Measurements from ENCODE around the gene MIER2. TPM values are rescaled to one million over a fixed set of nuclear protein-coding genes. Genes with fewer than 3 reads are reported as not detected.
"Not testable (repeated sequence)": the region's sequence is repeated elsewhere in the genome, so short reads cannot be mapped to it uniquely, and the experiment has no call there.

MIER2 gene
- polyA plus RNA-seq, 1 donor from 2014 or later, result 16.0 TPM

DNA sequence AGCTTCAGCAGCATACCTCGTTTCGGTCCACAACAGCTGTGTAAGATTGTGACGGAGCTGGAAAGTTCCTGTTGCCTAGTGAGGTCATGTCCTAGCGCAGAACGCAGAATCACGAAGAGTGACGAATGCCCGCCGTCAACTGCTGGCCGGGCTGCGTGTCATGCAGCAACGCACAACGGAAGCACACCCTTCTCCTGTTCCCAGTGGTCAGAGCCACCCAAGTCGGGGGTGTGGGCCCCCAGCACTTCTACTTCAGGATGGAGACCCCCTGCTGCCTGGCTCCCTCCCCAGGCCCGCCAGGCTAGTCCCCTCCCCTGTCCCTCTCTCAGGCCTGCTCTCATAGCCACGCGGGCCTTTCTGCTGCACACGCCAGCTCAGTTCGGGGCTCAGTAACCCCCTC lies 38.4 kb upstream of the MIER2 start:
- no peaks in the 10 kb centered on the region for H3K9me3 ChIP-seq (ENCODE audit: low read length)
- H4K20me1 ChIP-seq (ENCODE audit: insufficient read depth), result no peaks in the 10 kb centered on the region
- no peak overlapping the region for H3K27ac ChIP-seq (ENCODE audit: low read length)
- no peaks in the 10 kb centered on the region for H3K36me3 ChIP-seq (ENCODE audit: insufficient read depth, low read length)
- H3K9ac ChIP-seq (ENCODE audit: low read length), result no peak overlapping the region
- H3K9me2 ChIP-seq (ENCODE audit: insufficient read depth, low read length), result no peaks in the 10 kb centered on the region
- H3K27me3 ChIP-seq (ENCODE audit: insufficient read depth, low read depth, low read length), result no peaks in the 10 kb centered on the region
- H3K79me2 ChIP-seq (replicated peaks; ENCODE audit: insufficient read depth, low read length), result no peaks in the 10 kb centered on the region
- H3F3A ChIP-seq (ENCODE audit: insufficient read depth, low read length, poor library complexity, severe bottlenecking), result no peaks in the 10 kb centered on the region
- TF ChIP-seq EZH2 (IDR thresholded peaks at IDR 0.05; ENCODE audit: borderline replicate concordance, insufficient read depth, low read length, poor library complexity, severe bottlenecking) (no peak), CTCF (IDR thresholded peaks at IDR 0.05; ENCODE audit: poor library complexity, severe bottlenecking) (no peak), MXI1 (conservative IDR thresholded peaks at IDR 0.05; ENCODE audit: poor library complexity, severe bottlenecking) (no peak), EP300 (conservative IDR thresholded peaks at IDR 0.05; ENCODE audit: poor library complexity, severe bottlenecking) (no peak), SMC3 (conservative IDR thresholded peaks at IDR 0.05; ENCODE audit: poor library complexity) (no peak), TAF1 (IDR thresholded peaks at IDR 0.05; ENCODE audit: low read depth) (no peak), RAD21 (conservative IDR thresholded peaks at IDR 0.05) (no peak), POLR2AphosphoS5 (IDR thresholded peaks at IDR 0.05) (no peak)
- TF ChIP-seq, protein P1, sequence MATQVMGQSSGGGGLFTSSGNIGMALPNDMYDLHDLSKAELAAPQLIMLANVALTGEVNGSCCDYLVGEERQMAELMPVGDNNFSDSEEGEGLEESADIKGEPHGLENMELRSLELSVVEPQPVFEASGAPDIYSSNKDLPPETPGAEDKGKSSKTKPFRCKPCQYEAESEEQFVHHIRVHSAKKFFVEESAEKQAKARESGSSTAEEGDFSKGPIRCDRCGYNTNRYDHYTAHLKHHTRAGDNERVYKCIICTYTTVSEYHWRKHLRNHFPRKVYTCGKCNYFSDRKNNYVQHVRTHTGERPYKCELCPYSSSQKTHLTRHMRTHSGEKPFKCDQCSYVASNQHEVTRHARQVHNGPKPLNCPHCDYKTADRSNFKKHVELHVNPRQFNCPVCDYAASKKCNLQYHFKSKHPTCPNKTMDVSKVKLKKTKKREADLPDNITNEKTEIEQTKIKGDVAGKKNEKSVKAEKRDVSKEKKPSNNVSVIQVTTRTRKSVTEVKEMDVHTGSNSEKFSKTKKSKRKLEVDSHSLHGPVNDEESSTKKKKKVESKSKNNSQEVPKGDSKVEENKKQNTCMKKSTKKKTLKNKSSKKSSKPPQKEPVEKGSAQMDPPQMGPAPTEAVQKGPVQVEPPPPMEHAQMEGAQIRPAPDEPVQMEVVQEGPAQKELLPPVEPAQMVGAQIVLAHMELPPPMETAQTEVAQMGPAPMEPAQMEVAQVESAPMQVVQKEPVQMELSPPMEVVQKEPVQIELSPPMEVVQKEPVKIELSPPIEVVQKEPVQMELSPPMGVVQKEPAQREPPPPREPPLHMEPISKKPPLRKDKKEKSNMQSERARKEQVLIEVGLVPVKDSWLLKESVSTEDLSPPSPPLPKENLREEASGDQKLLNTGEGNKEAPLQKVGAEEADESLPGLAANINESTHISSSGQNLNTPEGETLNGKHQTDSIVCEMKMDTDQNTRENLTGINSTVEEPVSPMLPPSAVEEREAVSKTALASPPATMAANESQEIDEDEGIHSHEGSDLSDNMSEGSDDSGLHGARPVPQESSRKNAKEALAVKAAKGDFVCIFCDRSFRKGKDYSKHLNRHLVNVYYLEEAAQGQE (IDR thresholded peaks at IDR 0.05; ENCODE audit: borderline replicate concordance), result no peak
- no peak overlapping the region for H2AFZ ChIP-seq (ENCODE audit: low read depth, low read length)
- no peak overlapping the region for H3K4me3 ChIP-seq (ENCODE audit: low read length)
- H3K4me2 ChIP-seq (ENCODE audit: low read length), result no peak overlapping the region

DNA sequence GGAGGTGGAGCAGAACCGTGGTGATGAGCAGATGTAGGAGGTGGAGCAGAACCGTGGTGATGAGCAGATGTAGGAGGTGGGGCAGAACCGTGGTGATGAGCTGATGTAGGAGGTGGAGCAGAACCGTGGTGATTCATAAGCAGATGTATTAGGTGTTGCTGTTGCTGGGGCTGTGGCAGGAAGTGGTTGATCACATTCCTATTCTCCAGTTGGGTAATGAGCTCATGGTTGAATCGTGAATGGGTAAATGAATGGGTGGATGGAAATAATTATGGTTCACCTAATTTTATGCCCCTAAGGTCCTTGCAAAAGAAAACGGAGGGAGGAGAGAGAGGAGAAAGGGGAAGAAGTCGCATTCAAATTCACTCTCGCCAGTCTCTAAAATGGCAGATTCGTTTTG lies 38.0 kb upstream of the MIER2 start:
- not testable (repeated sequence) for H3K4me3 ChIP-seq (ENCODE audit: low read length); H3K9ac ChIP-seq (ENCODE audit: low read length); H3K27me3 ChIP-seq (ENCODE audit: insufficient read depth, low read depth, low read length); H3K9me2 ChIP-seq (ENCODE audit: insufficient read depth, low read length); H3F3A ChIP-seq (ENCODE audit: insufficient read depth, low read length, poor library complexity, severe bottlenecking); H3K9me3 ChIP-seq (ENCODE audit: low read length); H3K36me3 ChIP-seq (ENCODE audit: insufficient read depth, low read length); H3K4me2 ChIP-seq (ENCODE audit: low read length); H4K20me1 ChIP-seq (ENCODE audit: insufficient read depth); H2AFZ ChIP-seq (ENCODE audit: low read depth, low read length); H3K79me2 ChIP-seq (replicated peaks; ENCODE audit: insufficient read depth, low read length); H3K27ac ChIP-seq (ENCODE audit: low read length)

DNA sequence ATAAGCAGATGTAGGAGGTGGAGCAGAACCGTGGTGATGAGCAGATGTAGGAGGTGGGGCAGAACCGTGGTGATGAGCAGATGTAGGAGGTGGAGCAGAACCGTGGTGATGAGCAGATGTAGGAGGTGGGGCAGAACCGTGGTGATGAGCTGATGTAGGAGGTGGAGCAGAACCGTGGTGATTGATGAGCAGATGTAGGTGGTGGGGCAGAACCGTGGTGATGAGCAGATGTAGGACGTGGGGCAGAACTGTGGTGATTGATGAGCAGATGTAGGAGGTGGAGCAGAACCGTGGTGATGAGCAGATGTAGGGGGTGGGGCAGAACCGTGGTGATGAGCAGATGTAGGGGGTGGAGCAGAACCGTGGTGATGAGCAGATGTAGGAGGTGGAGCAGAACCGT lies 37.3 kb upstream of the MIER2 start:
- H3K27ac ChIP-seq (ENCODE audit: low read length); H2AFZ ChIP-seq (ENCODE audit: low read depth, low read length); H3K9ac ChIP-seq (ENCODE audit: low read length); H4K20me1 ChIP-seq (ENCODE audit: insufficient read depth); H3K36me3 ChIP-seq (ENCODE audit: insufficient read depth, low read length); H3K27me3 ChIP-seq (ENCODE audit: insufficient read depth, low read depth, low read length); H3K79me2 ChIP-seq (replicated peaks; ENCODE audit: insufficient read depth, low read length); H3K9me3 ChIP-seq (ENCODE audit: low read length); H3K9me2 ChIP-seq (ENCODE audit: insufficient read depth, low read length); H3F3A ChIP-seq (ENCODE audit: insufficient read depth, low read length, poor library complexity, severe bottlenecking); H3K4me3 ChIP-seq (ENCODE audit: low read length); H3K4me2 ChIP-seq (ENCODE audit: low read length): not testable (repeated sequence)

DNA sequence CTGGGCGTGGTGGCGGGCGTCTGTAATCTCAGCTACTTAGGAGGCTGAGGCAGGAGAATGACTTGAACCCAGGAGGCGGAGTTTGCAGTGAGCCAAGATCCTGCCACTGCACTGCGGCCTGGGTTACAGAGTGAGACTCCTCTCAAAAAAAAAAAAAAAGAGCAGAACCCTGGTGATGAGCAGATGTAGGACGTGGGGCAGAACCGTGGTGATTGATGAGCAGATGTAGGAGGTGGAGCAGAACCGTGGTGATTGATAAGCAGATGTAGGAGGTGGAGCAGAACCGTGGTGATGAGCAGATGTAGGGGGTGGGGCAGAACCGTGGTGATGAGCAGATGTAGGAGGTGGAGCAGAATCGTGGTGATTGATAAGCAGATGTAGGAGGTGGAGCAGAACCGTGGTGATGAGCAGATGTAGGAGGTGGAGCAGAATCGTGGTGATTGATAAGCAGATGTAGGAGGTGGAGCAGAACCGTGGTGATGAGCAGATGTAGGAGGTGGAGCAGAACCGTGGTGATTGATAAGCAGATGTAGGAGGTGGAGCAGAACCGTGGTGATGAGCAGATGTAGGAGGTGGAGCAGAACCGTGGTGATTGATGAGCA lies 36.1 kb upstream of the MIER2 start:
- H3K9me3 ChIP-seq (ENCODE audit: low read length); H3K4me2 ChIP-seq (ENCODE audit: low read length); H3K36me3 ChIP-seq (ENCODE audit: insufficient read depth, low read length); H4K20me1 ChIP-seq (ENCODE audit: insufficient read depth); H2AFZ ChIP-seq (ENCODE audit: low read depth, low read length); H3K9me2 ChIP-seq (ENCODE audit: insufficient read depth, low read length); H3K4me3 ChIP-seq (ENCODE audit: low read length); H3K27ac ChIP-seq (ENCODE audit: low read length); H3K9ac ChIP-seq (ENCODE audit: low read length); H3F3A ChIP-seq (ENCODE audit: insufficient read depth, low read length, poor library complexity, severe bottlenecking); H3K79me2 ChIP-seq (replicated peaks; ENCODE audit: insufficient read depth, low read length); H3K27me3 ChIP-seq (ENCODE audit: insufficient read depth, low read depth, low read length): not testable (repeated sequence)

All from neural cell (in vitro differentiated cells).